ENCODE measurements around the gene C12orf75.
A peak's percentile ranks its signal among the peaks of the same experiment; 100 is the strongest.

The C12orf75 gene

GRCh38 chr12:105382771-105383622, 52.5 kb downstream of the C12orf75 start:
- no peak overlapping the region for H3K4me3 ChIP-seq (ENCODE audit: low read depth, low read length)
- peak; percentile 50 for DNase-seq (ENCODE audit: low read depth)
- TF ChIP-seq CTCF (IDR thresholded peaks at IDR 0.05; ENCODE audit: control insufficient read depth, extremely low read depth, insufficient read depth) = peak; percentile 73

- DNase-seq (ENCODE audit: low read depth) = no peak
- TF ChIP-seq CTCF (IDR thresholded peaks at IDR 0.05; ENCODE audit: control insufficient read depth, extremely low read depth, insufficient read depth) = no peak
- H3K4me3 ChIP-seq (ENCODE audit: low read depth, low read length) = no peak overlapping the region
Observed at GRCh38 chr12:105384220-105384619, 53.7 kb downstream of the C12orf75 start.

- TF ChIP-seq CTCF (IDR thresholded peaks at IDR 0.05; ENCODE audit: control insufficient read depth, extremely low read depth, insufficient read depth) = no peak
- no peak overlapping the region for H3K4me3 ChIP-seq (ENCODE audit: low read depth, low read length)
- DNase-seq (ENCODE audit: low read depth) = no peak
Observed at GRCh38 chr12:105384916-105385535, 54.5 kb downstream of the C12orf75 start.

- TF ChIP-seq CTCF (IDR thresholded peaks at IDR 0.05; ENCODE audit: control insufficient read depth, extremely low read depth, insufficient read depth) = no peak
- DNase-seq (ENCODE audit: low read depth) = no peak
- H3K4me3 ChIP-seq (ENCODE audit: low read depth, low read length) = no peak overlapping the region
Observed at GRCh38 chr12:105386431-105386830, 55.9 kb downstream of the C12orf75 start.

- no peak for DNase-seq (ENCODE audit: low read depth)
- TF ChIP-seq CTCF (IDR thresholded peaks at IDR 0.05; ENCODE audit: control insufficient read depth, extremely low read depth, insufficient read depth) = no peak
- no peak overlapping the region for H3K4me3 ChIP-seq (ENCODE audit: low read depth, low read length)
Observed at GRCh38 chr12:105391231-105391630, 60.7 kb downstream of the C12orf75 start.

GRCh38 chr12:105393587-105393986, 63.1 kb downstream of the C12orf75 start:
- no peak for TF ChIP-seq CTCF (IDR thresholded peaks at IDR 0.05; ENCODE audit: control insufficient read depth, extremely low read depth, insufficient read depth)
- no peak overlapping the region for H3K4me3 ChIP-seq (ENCODE audit: low read depth, low read length)
- no peak for DNase-seq (ENCODE audit: low read depth)
